ENCODE data around the gene CTNNA3. TPM values are rescaled to one million over a fixed set of nuclear protein-coding genes. Genes with fewer than 3 reads are reported as not detected.
"Not testable (repeated sequence)": the region's sequence is repeated elsewhere in the genome, so short reads cannot be mapped to it uniquely, and the experiment has no call there.

Gene CTNNA3
- total and polyA plus RNA-seq, 7 donors: under 0.01 to 4.6 (median 2.4) TPM; not detected in 1

DNA sequence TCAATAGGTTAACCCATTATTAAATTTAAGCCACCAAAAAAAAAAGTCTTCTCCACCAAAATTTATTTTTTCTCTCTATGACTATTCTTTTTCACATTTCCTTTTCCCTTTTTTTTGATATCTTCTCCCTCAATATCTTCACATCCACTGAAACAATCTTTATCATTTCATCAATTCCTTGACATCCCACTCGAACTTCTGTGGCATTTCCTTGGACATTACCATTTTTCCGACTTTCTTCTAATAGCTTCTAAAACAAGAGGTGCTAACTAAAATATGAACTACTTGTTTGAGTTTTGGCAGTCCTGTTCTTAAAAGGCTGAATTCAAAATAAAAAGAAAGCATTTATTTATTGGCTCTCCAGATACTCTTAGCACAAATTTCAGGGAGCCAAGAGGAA lies 684 bp upstream of the CTNNA3 start:
- peak overlapping the region; percentile 44 to 76 (median 73) for H3K27ac ChIP-seq
- WGBS, 2 donors: 75 to 77% methylated on average over 2 of the region's 2 CpGs
- H3K4me3 ChIP-seq: peak overlapping the region in 2 of 4 donors; percentile 41 to 47
- intact Hi-C loops (cut with DNase I): loop anchor here (2.0 to 10.0 kb wide), 2 partner anchors 68 to 84 kb away; no protein-coding TSS in a partner anchor
- no peak for DNase-seq
- H3K4me1 ChIP-seq: peaks cover 0 to 32% (median 18%) of the 10 kb centered on the region in 4 donors
- H3K9me3 ChIP-seq: no peaks in the 10 kb centered on the region
- TF ChIP-seq POLR2A (IDR thresholded peaks at IDR 0.05) (no peak), POLR2AphosphoS5 (IDR thresholded peaks at IDR 0.05) (no peak), EP300 (IDR thresholded peaks at IDR 0.05) (no peak)
- TF ChIP-seq, protein P1, sequence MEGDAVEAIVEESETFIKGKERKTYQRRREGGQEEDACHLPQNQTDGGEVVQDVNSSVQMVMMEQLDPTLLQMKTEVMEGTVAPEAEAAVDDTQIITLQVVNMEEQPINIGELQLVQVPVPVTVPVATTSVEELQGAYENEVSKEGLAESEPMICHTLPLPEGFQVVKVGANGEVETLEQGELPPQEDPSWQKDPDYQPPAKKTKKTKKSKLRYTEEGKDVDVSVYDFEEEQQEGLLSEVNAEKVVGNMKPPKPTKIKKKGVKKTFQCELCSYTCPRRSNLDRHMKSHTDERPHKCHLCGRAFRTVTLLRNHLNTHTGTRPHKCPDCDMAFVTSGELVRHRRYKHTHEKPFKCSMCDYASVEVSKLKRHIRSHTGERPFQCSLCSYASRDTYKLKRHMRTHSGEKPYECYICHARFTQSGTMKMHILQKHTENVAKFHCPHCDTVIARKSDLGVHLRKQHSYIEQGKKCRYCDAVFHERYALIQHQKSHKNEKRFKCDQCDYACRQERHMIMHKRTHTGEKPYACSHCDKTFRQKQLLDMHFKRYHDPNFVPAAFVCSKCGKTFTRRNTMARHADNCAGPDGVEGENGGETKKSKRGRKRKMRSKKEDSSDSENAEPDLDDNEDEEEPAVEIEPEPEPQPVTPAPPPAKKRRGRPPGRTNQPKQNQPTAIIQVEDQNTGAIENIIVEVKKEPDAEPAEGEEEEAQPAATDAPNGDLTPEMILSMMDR (IDR thresholded peaks at IDR 0.05): no peak
- no peaks in the 10 kb centered on the region for H3K27me3 ChIP-seq
- no peaks in the 10 kb centered on the region for H3K36me3 ChIP-seq

DNA sequence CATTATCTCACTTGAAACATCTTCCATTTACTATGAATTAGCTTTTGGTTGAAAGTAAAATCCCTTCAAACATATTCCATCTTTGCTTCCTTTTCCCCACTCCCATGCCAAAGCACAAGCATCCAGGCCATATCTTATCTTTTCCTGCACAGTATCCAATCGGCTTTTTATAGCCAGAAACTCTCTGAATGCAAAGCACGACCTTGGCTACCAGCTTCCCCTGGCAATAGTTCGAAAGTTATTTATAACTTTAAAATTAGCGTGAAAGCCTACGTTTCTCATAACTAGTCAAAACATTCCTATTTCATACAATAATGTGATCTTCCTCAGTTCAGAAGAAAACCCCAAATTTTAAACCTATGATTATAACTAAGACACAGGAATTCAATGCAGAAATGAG lies 440 bp downstream of the CTNNA3 start:
- intact Hi-C loops (cut with DNase I): loop anchor here (2.0 to 10.0 kb wide), 2 partner anchors 29 to 69 kb away; no protein-coding TSS in a partner anchor
- peaks cover 0 to 32% (median 18%) of the 10 kb centered on the region in 4 donors for H3K4me1 ChIP-seq
- no peak for TF ChIP-seq EP300 (IDR thresholded peaks at IDR 0.05)
- no peak for TF ChIP-seq POLR2A (IDR thresholded peaks at IDR 0.05)
- TF ChIP-seq, protein P1 (IDR thresholded peaks at IDR 0.05): no peak
- no peak for TF ChIP-seq POLR2AphosphoS5 (IDR thresholded peaks at IDR 0.05)
- H3K9me3 ChIP-seq: no peaks in the 10 kb centered on the region
- no peaks in the 10 kb centered on the region for H3K36me3 ChIP-seq
- WGBS, 2 donors: 7 to 27% methylated on average over 5 of the region's 5 CpGs
- no peaks in the 10 kb centered on the region for H3K27me3 ChIP-seq
- DNase-seq: no peak
- peak overlapping the region; percentile 15 to 47 (median 36) for H3K4me3 ChIP-seq
- peak overlapping the region; percentile 44 to 76 (median 73) for H3K27ac ChIP-seq

DNA sequence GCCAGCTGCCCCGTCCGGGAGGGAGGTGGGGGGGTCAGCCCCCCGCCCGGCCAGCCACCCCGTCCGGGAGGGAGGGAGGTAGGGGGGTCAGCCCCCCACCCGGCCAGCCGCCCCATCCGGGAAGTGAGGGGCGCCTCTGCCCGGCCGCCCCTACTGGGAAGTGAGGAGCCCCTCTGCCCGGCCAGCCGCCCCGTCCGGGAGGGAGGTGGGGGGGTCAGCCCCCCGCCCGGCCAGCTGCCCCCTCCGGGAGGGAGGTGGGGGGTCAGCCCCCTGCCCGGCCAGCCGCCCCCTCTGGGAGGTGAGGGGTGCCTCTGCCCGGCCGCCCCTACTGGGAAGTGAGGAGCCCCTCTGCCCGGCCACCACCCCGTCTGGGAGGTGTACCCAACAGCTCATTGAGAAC lies 4.1 kb downstream of the CTNNA3 start:
- H3K27me3 ChIP-seq, H3K27ac ChIP-seq, H3K4me3 ChIP-seq, H3K9me3 ChIP-seq, H3K36me3 ChIP-seq, DNase-seq: not testable (repeated sequence)
- intact Hi-C loops (cut with DNase I): loop anchor here (10.0 kb wide), 1 partner anchor 73 kb away; no protein-coding TSS in a partner anchor
- WGBS, 2 donors: 95 to 96% methylated on average over 23 of the region's 25 CpGs
- peaks cover 0 to 16% (median 4%) of the 10 kb centered on the region in 4 donors for H3K4me1 ChIP-seq

DNA sequence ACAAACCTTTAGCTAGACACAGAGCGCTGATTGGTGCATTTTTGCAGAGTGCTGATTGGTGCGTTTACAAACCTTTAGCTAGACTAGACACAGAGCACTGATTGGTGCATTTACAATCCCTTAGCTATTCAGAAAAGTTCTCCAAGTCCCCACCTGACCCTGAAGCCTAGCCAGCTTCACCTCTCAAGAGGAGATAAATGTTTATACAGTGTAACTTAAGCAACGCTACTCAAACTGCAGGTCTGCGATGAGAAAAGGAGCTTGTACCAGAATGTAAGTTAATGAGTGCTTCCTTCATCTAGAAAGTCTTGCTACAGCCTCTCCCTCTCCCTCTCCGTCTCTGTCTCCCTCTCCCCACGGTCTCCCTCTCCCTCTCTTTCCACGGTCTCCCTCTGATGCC lies 5.5 kb downstream of the CTNNA3 start:
- not testable (repeated sequence) for H3K36me3 ChIP-seq, H3K9me3 ChIP-seq, H3K4me1 ChIP-seq, H3K4me3 ChIP-seq, H3K27me3 ChIP-seq, DNase-seq, H3K27ac ChIP-seq
- 92 to 93% methylated on average over 7 of the region's 7 CpGs for WGBS, 2 donors
- intact Hi-C loops (cut with DNase I): loop anchor here (10.0 kb wide), 1 partner anchor 74 kb away; no protein-coding TSS in a partner anchor

DNA sequence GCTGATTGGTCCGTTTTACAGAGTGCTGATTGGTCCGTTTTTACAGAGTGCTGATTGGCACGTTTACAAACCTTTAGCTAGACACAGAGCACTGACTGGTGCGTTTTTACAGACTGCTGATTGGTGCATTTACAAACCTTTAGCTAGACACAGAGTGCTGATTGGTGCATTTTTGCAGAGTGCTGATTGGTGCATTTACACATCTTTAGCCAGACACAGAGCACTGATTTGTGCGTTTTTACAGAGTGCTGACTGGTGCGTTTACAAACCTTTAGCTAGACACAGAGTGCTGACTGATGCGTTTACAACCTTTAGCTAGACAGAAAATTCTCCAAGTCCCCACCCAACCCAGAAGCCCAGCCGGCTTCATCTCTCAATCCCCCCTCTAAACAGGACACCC lies 11.9 kb downstream of the CTNNA3 start:
- 92 to 95% methylated on average over 8 of the region's 8 CpGs for WGBS, 2 donors
- H3K27ac ChIP-seq; H3K36me3 ChIP-seq; intact Hi-C loops (cut with DNase I); H3K9me3 ChIP-seq; H3K27me3 ChIP-seq; H3K4me1 ChIP-seq; H3K4me3 ChIP-seq; DNase-seq: not testable (repeated sequence)

DNA sequence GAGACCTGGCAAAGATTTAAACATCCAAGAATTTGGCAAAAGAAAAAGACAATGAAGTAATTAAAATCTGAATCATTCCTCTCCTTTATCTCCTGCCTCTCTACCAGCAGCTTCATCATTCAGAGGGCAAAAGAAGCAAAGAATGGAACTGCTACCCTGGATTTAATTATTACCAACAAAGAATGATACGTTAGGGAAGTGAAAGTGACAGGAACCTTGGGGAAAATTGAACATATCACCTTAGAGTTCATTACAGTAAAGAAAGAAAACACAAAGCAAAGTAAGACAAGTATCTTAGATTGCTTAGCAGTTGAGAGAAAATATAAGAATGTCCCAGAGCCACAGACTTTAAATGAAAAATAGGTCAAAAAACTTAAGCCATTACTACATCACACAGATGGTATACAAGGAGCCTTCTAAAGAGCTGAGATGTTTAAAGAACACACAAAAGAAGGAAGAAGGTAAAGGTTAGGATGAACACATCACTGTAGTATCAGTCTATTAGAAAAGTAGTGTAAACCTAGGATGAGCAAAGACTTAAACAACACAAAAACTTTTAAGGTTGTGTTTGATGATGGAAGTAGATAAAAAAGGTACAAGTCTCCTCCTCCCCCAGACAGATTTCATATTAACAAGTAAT lies 17.5 kb downstream of the CTNNA3 start:
- no peaks in the 10 kb centered on the region for H3K27me3 ChIP-seq
- intact Hi-C loops (cut with DNase I): no loop called here
- peaks cover 0 to 2% (median 0%) of the 10 kb centered on the region in 4 donors for H3K9me3 ChIP-seq
- no peak for TF ChIP-seq POLR2AphosphoS5 (IDR thresholded peaks at IDR 0.05)
- TF ChIP-seq, protein P1 (IDR thresholded peaks at IDR 0.05): no peak
- TF ChIP-seq POLR2A (IDR thresholded peaks at IDR 0.05): no peak
- no peak for TF ChIP-seq EP300 (IDR thresholded peaks at IDR 0.05)
- no peak overlapping the region for H3K27ac ChIP-seq
- no peak overlapping the region for H3K4me3 ChIP-seq
- H3K4me1 ChIP-seq: no peaks in the 10 kb centered on the region
- 20 to 50% methylated on average over 1 of the region's 1 CpG for WGBS, 2 donors
- no peak for DNase-seq
- H3K36me3 ChIP-seq: no peaks in the 10 kb centered on the region
